Activated CD8-positive, alpha-beta memory T cell treated with anti-CD3 and anti-CD28 coated beads, Interleukin-2, amount 50 U/mL, for 48 hours (primary cell): ENCODE measurements around the gene RANBP9.

ENCODE experiments used
- DNase-seq: peaks from one replicate; pipeline ENCODE4 v3.0.0-alpha.2; 2020

Gene RANBP9

DNA sequence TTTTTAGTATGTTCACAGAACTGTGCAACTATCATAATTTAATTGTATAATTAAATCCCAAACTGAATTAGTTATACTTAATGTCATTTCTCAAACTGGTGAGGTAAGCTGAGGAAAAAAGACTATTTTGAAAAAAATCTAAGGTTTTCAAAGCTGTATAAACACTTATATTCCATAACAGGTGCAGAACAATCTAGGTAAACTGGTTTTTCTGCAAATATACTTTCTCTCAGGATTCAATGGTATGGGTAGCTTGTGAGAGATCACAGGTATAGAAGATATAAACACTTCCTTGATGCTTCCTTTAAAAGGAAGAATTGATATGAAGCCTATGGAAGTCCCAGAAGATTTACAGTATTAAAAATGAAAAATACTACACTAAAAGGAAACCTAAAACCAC is 62.8 kb downstream of the RANBP9 start:
- DNase-seq, result no peak

DNA sequence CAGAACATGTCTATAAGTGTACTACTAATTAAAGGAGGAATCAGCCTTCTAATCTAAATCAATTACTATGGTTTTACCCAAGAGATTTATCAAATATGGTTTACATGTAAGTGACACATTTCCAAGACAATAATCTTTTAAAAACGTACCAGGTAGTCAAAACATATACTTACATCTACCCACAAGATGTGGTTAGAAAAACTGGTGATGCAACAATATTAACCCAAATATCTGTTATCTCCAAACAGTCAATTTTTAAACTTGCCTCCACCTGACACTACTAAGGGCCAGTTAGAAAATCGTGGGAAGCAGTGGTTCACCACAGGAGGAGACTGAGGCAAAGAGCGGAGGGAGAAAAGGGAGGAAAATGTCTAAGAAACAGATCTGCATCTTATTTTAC is 68.5 kb downstream of the RANBP9 start:
- no peak for DNase-seq

DNA sequence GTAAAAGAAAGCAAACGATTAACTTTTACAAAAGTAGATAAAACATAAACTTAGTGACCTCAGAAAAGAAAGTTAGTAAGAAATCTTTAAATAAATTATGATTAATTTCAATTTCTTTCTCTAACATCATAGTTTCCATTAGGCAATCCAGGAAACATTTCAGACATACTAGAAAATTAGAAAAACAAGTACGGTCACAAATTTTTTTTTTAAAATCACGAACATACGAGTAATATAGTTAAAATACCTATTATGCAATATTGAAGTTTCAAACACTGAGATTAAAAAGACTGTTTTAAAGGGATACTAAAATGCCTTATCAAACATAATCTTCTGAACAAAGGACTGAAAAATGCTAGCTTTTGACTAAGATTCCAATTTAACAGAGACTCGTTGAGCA is 70.3 kb downstream of the RANBP9 start:
- no peak for DNase-seq

DNA sequence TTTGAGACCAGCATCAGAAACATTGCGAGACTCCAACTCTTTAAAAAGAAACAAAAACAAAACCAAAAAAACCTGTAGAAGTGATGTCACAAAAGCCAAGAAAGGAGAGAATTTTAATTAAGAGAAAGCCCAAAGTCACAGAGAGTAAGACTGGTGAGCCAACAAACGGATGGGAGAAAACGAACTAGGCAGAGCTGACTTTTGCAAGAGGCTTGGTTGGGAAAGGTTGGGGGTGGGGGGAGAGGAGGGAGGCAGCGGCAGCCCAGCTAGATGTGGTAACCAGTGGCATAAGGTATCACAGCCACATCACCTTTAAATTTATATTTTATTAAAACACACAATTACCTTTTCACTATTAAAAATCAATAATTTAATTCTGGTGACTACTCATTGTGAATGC is 73.0 kb downstream of the RANBP9 start:
- DNase-seq, result no peak

DNA sequence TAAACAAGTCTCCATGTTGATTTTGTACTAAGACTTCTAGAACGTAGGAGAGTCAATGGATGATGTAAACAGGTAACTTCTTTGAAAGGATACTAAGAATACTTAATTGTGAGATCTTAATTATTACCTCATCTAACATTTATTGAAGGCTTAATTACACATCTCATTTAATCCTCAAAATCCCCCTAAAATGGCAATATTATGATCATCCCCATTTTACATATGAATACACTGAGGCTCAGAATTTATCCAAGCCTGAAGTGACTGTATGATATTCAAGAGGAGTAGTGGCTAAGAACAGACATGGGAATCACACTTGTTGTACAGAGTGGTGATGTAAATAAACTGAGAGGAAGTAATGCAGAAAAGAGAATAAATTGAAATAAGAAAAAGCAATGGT is 73.6 kb downstream of the RANBP9 start:
- DNase-seq, result no peak

DNA sequence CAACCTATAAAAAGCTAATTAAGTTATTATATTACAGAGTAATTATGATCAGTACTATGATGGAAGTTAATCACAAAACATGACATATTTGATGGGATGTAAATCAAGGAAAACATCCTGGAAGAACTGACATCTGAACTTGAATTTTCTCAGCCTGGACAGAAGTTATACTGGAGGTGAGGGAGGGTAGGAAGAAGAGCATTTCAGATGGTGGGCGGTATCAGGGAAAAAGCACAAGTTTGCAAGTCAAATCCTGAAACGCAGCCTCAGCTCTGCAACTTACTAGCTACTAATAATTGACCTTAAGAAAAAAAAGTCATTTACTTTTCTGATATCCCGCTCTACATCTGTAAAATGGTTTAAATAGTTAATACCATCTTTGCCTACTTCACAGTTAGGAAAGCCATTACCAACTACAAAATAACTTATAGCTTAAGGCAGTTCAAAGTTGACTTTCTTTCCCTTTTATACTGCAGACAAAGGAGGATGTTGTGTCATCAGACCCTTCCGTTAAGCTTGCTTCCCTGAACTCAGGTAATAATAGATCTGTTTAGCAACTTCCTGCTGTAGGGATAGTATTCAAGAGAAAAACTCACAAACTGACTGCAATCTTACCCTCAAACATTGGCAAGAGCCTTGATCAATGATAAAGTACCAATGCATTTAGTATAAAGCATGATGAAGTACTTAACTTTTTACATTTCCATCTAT is 75.5 kb downstream of the RANBP9 start:
- DNase-seq, result no peak

DNA sequence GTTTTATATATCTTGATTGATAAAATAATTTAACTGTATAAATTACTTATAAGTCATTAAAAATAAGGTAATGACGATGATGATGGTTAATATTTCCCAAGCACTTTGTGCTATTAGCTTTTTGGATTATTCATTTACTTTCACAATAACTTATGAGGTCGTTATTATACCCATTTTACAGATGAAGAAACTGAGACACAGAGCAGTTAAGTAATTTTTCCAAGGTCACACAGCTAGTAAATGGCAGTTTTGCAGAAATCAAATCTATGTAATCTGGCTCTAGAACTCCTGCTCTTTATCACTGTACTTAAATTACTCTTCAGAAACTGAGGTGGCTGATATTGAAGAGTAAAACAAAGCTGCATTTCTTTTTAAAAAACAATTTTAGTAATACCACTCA is 78.3 kb downstream of the RANBP9 start:
- DNase-seq, result no peak

DNA sequence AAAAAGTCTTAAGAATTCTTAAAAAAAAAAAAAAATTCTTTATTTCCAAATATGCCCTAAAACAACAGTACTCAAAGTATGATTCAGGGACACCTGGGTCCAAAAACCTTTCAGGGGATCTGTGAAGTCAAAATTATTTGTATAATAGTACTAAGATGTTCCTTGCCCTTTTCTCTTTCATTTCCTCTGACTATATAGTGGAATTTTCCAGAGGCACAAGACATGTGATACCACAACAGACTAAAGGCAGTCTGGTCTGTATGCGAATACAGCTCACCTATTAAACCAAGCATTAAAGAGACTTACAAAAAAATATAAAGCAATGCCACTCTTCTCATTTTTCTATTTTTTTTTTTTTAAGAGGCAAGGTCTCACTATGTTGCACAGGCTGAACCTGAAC is 81.1 kb downstream of the RANBP9 start:
- DNase-seq, result no peak

DNA sequence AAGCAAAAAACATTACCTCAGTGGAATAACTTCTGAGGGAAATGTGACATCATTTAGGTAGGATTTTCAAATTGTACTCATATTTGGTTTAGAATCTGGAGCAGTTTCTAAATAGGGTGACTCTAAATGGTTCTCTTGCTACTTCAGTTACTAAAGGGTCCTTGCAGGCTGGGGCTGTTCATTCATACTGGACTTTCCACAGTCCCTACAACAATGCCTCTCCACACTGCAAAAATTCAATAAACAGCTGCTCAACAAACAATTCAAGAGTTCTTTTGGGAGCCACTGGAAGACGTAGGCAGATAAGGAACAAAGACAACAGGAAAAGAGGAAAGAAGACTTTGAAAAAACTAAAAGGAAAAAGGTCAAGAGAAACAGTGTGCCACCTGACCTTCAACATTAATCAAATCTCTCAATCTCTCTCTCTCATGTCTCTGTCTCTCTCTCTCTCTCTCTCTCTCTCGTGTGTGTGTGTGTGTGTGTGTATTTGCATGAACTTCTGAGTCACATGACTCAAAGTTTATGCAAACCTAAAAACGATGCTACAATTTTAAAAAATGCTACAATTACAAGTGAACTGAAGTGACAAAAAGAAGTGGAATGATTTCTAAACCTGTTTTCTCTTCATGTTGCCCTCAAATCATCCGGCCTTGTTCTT is 82.0 kb downstream of the RANBP9 start:
- DNase-seq, result no peak

DNA sequence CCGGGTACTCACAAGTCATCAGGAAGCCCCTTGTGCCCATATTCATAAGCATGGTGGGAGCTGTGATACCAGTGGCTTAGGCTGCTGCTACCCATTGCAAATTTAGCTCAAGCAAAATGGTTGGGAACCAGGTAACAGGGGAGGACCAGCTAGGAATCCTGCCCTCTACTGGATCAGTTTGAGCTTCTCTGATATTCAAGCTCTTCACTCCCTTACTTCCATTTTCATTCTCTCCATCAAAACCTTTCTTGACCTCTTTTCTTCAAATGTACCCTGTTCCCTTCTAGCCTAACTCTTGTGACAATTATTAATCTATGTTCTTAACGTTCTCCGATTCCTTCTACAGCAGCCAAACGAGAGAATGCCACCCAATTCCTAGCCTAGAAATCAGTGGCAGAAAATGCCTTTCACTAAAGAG is 86.8 kb downstream of the RANBP9 start:
- DNase-seq, result no peak

DNA sequence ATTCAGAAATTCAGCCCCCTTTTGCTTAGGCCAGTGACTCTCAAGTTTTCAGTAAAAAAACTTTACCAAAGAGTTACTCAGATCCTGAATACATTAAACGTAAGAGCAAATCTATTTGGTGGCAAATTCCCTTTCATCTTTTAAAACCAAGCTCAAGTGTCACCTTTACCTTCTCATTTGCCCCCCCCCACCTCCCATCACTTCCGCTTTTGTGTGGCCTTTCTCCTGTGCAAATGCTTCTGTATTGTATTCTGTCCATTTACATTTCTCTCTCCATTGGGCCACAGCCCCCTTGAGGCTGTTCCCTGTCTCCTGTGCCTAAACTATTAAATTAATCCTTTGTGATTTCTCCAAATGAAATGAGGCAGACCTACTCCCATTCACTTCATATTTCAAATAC is 94.6 kb downstream of the RANBP9 start:
- no peak for DNase-seq

DNA sequence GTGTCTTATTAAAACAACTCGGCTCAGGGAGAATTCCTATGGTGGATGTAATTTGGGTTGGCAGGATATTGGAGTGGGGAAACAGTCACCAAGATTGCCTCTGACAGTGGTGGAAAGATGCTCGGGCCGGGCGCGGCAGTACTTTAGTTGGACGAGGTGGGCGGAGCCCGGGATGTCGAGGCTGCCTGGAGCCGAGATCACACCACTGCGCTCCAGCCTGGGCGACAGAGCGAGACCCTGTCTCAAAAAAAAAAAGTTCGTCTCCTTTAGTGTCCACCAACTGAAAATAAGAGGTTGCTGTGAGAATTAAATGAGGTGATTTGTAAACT is 95.9 kb downstream of the RANBP9 start:
- peak; percentile 77 for DNase-seq

DNA sequence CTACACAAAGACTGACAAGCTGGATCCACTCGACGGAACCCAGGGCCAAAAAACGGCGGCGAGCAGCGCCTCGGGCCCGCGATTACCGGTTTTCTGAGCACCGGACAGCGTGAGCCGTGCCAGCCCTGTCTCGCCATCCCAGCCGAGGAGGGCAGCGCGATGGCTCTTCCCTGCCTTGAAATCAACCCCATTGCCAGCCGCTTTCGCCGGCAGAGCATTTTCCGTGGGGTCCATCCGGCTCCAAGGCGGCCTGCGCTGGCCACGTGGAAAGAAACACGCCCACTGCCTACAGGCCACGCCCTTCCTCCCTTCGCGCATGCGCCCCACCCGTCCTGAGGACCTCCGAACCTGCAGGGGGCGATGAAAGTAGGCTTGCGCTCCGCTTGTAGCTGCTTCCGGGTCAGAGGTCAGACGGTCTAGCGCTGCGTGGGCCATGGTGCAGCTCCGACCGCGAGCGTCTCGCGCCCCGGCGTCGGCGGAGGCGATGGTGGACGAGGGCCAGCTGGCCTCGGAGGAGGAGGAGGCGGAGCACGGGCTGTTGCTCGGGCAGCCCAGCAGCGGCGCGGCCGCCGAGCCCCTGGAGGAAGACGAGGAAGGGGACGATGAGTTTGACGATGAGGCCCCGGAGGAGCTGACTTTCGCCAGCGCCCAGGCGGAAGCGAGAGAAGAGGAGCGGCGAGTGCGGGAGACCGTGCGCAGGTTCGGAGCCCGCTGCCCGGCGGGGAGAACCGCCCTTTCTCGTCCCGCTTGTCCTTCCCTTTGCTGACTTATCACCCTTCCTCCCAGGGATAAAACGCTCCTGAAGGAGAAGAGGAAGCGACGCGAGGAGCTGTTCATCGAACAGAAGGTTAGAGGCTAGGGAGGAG is 96.5 kb downstream of the RANBP9 start, which contains the start of gene NOL7:
Gene NOL7 (plus strand): TSS at position 410 of the 866 bp plus-strand sequence. CDS start 24 bp downstream, at position 434.
- DNase-seq, result peak; percentile 99

DNA sequence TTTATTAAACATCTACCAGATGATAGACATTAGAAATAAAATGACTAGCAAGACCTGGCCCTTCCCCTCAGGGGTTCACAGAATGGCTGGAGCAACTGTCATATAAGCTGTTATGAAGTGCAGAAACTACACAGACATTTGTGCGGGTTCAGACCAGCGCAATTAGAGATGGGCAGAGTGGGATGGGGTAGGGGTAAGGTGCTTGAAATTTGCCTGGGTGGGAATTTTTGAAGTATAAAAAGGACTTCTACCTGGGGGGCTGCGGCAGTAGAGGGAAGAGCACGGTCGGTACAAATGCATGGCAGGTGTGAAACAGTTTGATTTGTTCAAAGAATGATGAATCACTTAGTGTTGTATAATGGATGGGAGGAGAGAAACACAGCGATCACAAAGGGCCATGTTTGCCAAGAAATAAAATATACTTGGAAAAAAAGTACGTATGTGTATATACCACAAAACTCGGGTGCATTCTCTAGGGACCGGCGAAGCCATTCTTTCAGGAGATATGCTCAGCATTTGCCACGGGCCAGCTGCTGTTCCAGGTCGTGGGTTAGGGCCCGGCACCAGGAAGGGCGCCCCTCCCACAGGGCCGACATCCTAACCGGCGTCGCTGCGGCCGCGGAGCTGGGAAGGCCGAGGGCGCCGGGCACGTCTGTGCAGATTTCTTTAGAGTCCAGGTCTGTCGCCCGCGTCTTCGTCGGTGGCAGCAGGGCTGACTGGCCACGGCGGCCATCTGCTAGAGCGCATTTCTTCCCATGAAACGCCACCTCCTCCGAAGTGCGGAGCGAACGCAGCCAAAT is 97.3 kb downstream of the RANBP9 start:
- peak; percentile 77 for DNase-seq

DNA sequence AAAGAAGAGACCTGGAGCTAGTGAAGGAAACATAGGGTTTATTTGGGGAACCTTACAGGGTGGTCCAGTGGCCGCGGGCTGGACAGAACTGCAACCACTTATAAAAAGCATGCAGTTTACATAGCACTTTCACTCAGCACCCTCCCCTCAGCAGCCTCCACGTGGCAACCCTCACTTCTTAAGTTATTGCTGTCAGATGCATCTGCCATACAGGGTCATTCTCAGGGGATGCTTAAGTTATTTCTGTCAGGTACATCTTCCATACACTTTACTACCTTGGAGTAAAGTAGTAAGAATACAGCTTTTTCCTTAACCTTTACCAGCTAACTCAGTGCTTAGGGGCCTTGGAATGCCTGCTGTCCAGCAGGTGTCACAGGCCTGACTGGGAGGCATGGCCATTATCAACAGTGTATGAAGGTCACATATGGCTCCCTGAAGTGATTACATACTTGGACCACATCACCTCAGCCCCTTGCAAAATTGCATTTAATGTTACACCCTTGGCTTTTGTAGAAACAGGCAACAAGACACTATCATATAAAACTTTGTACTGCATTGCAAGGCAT is 98.5 kb downstream of the RANBP9 start:
- DNase-seq, result no peak

DNA sequence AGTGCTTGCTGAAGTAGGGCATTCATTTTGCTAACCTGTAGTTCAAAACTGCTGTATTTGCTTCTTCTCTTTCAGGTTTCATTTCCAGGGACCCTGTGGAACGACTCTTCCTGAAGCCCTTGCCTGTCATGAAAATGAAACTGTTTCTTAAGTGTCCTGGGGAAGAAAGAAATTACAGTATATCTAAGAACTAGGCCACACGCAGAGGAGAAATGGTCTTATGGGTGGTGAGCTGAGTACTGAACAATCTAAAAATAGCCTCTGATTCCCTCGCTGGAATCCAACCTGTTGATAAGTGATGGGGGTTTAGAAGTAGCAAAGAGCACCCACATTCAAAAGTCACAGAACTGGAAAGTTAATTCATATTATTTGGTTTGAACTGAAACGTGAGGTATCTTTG is 99.9 kb downstream of the RANBP9 start:
- no peak for DNase-seq

DNA sequence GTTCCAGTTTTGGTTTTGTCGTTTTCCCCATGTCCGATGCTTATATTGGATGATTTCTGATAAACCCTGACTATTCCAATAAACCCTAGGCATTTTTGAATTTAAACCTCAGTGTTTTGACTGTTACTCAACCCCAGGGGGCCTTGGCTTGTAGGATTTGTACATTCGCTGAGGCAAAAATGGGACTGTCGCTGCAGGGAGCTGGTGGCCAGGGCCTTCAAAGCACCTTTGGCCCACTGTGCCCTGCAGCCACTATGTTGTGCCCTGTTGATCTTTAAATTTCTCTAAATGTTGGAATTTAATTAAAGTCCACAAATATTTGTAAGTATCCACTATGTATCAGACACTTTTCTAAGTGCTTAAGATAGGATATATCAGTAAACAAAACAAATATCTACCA is 106.0 kb downstream of the RANBP9 start:
- DNase-seq, result no peak

DNA sequence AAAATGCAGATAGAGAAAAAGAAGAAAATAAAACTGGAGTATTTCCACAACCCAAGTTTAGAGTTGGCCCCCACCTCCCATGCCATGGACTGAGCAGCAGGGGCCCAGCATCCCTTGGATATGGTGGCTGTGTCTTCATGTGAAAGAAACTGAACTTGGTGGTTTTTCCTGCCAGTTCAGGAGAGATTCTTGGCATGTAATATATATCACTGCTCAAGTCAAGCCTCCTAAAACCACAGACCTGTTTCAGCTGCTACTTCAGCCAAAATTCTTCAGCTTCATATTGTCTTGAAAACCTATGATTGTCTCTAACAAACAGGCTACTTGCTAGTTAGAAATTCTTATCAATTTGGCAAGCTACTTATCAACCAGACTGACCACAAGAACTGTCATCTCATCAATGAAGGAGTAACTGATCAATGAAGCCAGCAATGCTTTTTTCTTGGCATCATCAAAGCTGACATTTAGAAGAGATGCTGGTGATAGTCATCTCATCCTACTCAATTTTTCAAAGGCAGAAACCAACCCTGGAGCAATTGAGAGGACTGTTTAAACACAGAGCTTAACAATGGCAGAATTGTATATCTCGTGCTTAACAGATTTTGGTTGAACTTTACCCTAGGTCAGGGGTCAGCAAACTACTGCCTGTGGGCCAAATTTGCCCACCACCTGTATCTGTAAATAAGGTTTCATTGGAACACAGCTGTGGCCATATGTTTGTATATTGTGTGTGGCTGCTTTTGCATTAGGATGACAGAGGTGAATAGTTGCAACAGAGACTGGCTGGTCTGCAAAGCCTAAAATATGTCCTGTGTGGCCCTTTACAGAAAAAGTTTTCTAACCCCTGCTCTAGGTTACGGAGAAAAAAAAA is 106.9 kb downstream of the RANBP9 start:
- no peak for DNase-seq

DNA sequence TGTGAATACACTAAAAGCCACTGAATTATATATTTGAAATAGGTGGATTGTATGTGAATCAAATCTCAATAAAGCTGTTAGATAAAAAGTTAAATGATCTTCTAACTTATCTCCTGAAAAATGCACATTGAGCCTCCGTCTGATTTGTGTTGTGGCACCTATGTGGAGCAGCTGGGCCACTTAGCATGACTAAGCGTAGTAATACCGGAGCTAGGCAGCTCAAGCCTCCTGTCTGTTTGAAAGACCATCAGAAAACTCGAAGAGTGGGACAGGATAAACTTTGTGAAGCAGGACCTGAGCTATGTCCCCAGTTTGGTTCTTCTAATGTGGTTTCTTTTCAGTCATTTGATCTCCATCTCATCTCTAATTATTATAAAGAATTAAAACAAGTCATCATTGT is 107.5 kb downstream of the RANBP9 start:
- DNase-seq, result no peak

DNA sequence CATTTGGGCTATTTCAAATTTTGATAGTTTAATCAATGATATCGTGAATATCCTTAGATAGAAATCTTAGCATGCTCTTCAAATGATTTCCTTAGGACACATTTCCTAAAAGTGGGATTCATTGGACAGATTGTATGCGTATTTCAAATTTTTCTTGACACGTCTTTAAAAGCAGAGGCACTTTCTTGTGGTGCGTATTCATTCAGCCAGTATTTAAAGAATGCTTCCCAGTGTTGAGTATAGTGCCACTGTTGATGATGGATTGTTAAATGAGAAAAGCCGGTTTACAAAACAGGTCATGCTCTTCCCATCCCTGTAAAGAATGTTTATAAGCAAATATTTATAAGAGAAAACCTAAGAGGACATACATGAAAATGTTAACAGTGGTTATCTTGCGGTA is 111.6 kb downstream of the RANBP9 start:
- DNase-seq, result no peak

DNA sequence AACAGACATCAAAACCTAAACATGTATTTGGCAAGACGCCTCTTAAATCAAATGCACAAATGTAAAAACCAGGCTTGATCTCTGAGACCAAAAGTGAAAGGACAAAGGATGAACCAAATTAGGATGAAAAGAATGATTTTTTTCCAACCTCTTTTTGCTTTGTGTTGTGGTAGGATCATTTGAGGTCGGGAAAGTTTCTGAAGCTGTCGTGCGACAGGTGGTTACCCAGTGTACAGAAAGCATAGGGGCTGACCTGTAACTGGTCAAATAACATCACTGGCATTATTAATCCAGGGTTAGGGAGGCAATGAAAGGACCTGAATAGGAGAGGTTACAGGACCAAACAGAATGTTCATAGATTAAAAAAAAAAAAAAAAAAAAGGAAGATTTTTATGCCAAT is 114.6 kb downstream of the RANBP9 start:
- DNase-seq, result no peak

DNA sequence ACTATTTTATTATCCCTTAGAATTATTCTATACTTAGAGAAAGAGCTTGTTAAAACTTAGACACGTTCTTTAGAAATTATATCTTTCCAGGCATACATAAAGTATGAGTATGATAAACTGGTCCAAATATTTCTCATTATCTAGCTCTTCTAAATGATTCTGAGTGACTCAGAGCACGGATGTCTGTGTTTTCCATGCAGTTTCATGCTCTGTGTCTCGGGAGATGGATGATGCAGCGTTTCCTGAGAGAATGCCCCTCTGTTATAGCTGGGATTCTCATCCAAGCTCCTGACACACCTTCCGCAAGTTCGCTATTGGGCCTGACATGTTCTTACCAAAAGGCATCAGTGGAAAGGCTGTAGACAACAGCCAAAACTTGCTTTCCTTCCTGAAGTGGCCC is 117.9 kb downstream of the RANBP9 start:
- no peak for DNase-seq
